ENCODE results near the gene GMPS.

The GMPS gene

DNA sequence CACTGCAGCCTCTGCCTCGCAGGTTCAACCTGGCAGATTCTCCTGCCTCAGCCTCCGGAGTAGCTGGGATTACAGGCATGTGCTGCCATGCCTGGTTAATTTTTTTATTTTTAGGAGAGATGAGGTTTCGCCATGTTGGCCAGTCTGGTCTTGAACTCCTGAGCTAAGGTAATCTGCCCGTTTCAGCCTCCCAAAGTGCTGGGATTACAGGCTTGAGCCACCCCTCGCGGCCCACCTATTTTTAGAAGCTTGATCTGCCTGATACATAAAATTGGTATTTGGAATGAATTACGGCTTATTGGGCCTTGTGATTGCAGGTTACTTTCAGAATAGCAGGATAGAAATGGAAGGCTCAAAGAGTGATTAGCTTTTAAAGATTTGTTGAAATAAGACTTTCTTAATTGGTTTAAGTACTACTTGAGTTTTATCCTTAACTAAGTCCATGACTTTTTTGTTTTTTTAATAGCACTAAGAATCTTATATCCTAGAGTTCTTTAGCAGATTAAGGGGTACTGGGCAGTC, 25.0 kb downstream of the GMPS start:
- H3K9me3 ChIP-seq (ENCODE audit: severe bottlenecking) = no peaks in the 10 kb centered on the region
- no peaks in the 10 kb centered on the region for H3K4me1 ChIP-seq (ENCODE audit: insufficient read depth, poor library complexity, severe bottlenecking)
- DNase-seq (ENCODE audit: low spot score) (no peak), ATAC-seq (ENCODE audit: low read depth) (no peak)
- H3K27me3 ChIP-seq (ENCODE audit: insufficient read depth, poor library complexity, severe bottlenecking) = no peaks in the 10 kb centered on the region
- no peak overlapping the region for H3K27ac ChIP-seq (ENCODE audit: poor library complexity, severe bottlenecking)
- peaks cover 78% of the 10 kb centered on the region for H3K36me3 ChIP-seq (ENCODE audit: low read depth)
- TF ChIP-seq, protein P1, sequence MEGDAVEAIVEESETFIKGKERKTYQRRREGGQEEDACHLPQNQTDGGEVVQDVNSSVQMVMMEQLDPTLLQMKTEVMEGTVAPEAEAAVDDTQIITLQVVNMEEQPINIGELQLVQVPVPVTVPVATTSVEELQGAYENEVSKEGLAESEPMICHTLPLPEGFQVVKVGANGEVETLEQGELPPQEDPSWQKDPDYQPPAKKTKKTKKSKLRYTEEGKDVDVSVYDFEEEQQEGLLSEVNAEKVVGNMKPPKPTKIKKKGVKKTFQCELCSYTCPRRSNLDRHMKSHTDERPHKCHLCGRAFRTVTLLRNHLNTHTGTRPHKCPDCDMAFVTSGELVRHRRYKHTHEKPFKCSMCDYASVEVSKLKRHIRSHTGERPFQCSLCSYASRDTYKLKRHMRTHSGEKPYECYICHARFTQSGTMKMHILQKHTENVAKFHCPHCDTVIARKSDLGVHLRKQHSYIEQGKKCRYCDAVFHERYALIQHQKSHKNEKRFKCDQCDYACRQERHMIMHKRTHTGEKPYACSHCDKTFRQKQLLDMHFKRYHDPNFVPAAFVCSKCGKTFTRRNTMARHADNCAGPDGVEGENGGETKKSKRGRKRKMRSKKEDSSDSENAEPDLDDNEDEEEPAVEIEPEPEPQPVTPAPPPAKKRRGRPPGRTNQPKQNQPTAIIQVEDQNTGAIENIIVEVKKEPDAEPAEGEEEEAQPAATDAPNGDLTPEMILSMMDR (IDR thresholded peaks at IDR 0.05; ENCODE audit: poor library complexity, severe bottlenecking) = no peak
- no peak overlapping the region for H3K4me3 ChIP-seq (ENCODE audit: severe bottlenecking)

GRCh38 chr3:155906900-155907299, 36.5 kb downstream of the GMPS start:
- TF ChIP-seq, protein P1 (IDR thresholded peaks at IDR 0.05; ENCODE audit: poor library complexity, severe bottlenecking) = no peak
- DNase-seq (ENCODE audit: low spot score) = no peak
- H3K9me3 ChIP-seq (ENCODE audit: severe bottlenecking) = no peaks in the 10 kb centered on the region
- H3K27me3 ChIP-seq (ENCODE audit: insufficient read depth, poor library complexity, severe bottlenecking) = no peaks in the 10 kb centered on the region
- H3K4me3 ChIP-seq (ENCODE audit: severe bottlenecking) = no peak overlapping the region
- no peak for ATAC-seq (ENCODE audit: low read depth)
- peaks cover 8% of the 10 kb centered on the region for H3K4me1 ChIP-seq (ENCODE audit: insufficient read depth, poor library complexity, severe bottlenecking)
- peaks cover 90% of the 10 kb centered on the region for H3K36me3 ChIP-seq (ENCODE audit: low read depth)
- H3K27ac ChIP-seq (ENCODE audit: poor library complexity, severe bottlenecking) = no peak overlapping the region

GRCh38 chr3:155908086-155908485, 37.6 kb downstream of the GMPS start:
- Histone ChIP-seq H3K27ac (ENCODE audit: poor library complexity, severe bottlenecking) (no peak overlapping the region), H3K9me3 (ENCODE audit: severe bottlenecking) (no peaks in the 10 kb centered on the region), H3K4me1 (ENCODE audit: insufficient read depth, poor library complexity, severe bottlenecking) (peaks cover 8% of the 10 kb centered on the region), H3K4me3 (ENCODE audit: severe bottlenecking) (no peak overlapping the region), H3K36me3 (ENCODE audit: low read depth) (peaks cover 85% of the 10 kb centered on the region), H3K27me3 (ENCODE audit: insufficient read depth, poor library complexity, severe bottlenecking) (no peaks in the 10 kb centered on the region)
- DNase-seq (ENCODE audit: low spot score) = no peak
- TF ChIP-seq, protein P1 (IDR thresholded peaks at IDR 0.05; ENCODE audit: poor library complexity, severe bottlenecking) = no peak
- ATAC-seq (ENCODE audit: low read depth) = no peak

- Histone ChIP-seq H3K9me3 (ENCODE audit: severe bottlenecking) (no peaks in the 10 kb centered on the region), H3K27ac (ENCODE audit: poor library complexity, severe bottlenecking) (no peak overlapping the region), H3K4me1 (ENCODE audit: insufficient read depth, poor library complexity, severe bottlenecking) (peaks cover 8% of the 10 kb centered on the region), H3K36me3 (ENCODE audit: low read depth) (peaks cover 80% of the 10 kb centered on the region), H3K27me3 (ENCODE audit: insufficient read depth, poor library complexity, severe bottlenecking) (no peaks in the 10 kb centered on the region), H3K4me3 (ENCODE audit: severe bottlenecking) (no peak overlapping the region)
- no peak for DNase-seq (ENCODE audit: low spot score)
- ATAC-seq (ENCODE audit: low read depth) = no peak
- TF ChIP-seq, protein P1 (IDR thresholded peaks at IDR 0.05; ENCODE audit: poor library complexity, severe bottlenecking) = no peak
These were observed 38.2 kb downstream of the GMPS start for GRCh38 chr3:155908605-155909004.

DNA sequence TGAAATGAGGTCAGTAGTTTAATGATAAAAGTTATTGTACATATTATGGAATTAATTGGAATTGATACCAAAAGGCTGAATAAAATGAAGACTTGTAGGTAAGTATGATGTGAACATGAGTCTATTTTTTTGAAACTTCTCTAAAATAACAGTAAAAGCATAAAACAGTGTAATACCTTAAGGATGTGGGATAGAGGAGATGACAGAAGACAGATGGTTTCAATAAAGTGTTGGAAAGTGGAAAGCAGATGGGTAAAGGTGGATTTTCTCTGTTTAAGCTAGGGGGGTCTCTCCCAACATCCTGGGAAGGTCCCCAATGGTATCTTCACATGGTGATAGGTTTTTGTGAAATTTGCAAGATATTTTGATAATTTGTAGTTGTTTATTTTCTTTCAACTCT, 41.6 kb downstream of the GMPS start:
- peaks cover 74% of the 10 kb centered on the region for H3K36me3 ChIP-seq (ENCODE audit: low read depth)
- H3K27me3 ChIP-seq (ENCODE audit: insufficient read depth, poor library complexity, severe bottlenecking) = no peaks in the 10 kb centered on the region
- no peaks in the 10 kb centered on the region for H3K9me3 ChIP-seq (ENCODE audit: severe bottlenecking)
- H3K4me3 ChIP-seq (ENCODE audit: severe bottlenecking) = no peak overlapping the region
- TF ChIP-seq, protein P1 (IDR thresholded peaks at IDR 0.05; ENCODE audit: poor library complexity, severe bottlenecking) = no peak
- no peak overlapping the region for H3K27ac ChIP-seq (ENCODE audit: poor library complexity, severe bottlenecking)
- ATAC-seq (ENCODE audit: low read depth) = no peak
- no peaks in the 10 kb centered on the region for H3K4me1 ChIP-seq (ENCODE audit: insufficient read depth, poor library complexity, severe bottlenecking)
- DNase-seq (ENCODE audit: low spot score) = no peak
